Activated CD8-positive, alpha-beta memory T cell treated with anti-CD3 and anti-CD28 coated beads for 36 hours (primary cell): Measurements from ENCODE around the gene HAGHL. TPM values are rescaled to one million over a fixed set of nuclear protein-coding genes. Genes with fewer than 3 reads are reported as not detected.
"Not testable (repeated sequence)": the region's sequence is repeated elsewhere in the genome, so short reads cannot be mapped to it uniquely, and the experiment has no call there.

Experiments used
- CTCF ChIA-PET: fragments of 350-600 bp; sonication (Branson Sonifier 250); formaldehyde crosslinking; loops from one replicate; lab custom pipeline; 2021; ENCODE audit warnings: antibody characterized with exemption; lab: Charles Lee
- POLR2A ChIA-PET: fragments of 350-600 bp; sonication (Branson Sonifier 250); formaldehyde crosslinking; loops from one replicate; lab custom pipeline; 2021; ENCODE audit warnings: antibody characterized with exemption; lab: Charles Lee
- total RNA-seq, 2 experiments: library from RNA; stranded (reverse); gene quantifications; one replicate each; pipeline ENCODE4 v1.2.3, GENCODE V29; 2021

The HAGHL gene
- total RNA-seq, 2 experiments from 2014 or later: 29.0 to 31.5 TPM

DNA sequence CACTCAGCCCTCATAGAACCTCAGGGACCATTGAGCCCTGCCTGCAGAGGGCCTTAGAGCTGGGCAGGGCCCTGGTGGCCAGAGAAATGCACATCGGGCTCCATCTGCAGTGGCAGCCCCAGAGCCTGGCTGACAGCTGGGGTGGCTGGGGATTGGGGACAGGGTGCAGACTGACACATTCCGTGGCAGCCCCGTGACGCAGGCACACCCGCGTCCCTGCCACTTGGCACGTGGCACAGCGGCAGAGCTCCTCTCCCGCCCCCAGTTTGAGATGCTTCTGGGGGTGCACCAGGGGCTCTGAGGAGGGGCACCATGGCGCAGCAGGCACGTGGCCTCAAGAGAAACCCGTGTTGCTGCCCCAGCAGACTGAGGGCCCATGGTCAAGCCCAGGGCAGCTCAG lies 23.5 kb upstream of the HAGHL start:
- ChIA-PET POLR2A (interaction anchor here (0.6 kb wide), 1 partner anchor 53 kb away, joined by 3 read pairs; no protein-coding TSS in a partner anchor), CTCF (interaction anchor here (1.2 to 1.6 kb wide), 2 partner anchors 13 to 81 kb away, joined by 3 to 4 read pairs; partner anchors contain the start of gene WDR24)

DNA sequence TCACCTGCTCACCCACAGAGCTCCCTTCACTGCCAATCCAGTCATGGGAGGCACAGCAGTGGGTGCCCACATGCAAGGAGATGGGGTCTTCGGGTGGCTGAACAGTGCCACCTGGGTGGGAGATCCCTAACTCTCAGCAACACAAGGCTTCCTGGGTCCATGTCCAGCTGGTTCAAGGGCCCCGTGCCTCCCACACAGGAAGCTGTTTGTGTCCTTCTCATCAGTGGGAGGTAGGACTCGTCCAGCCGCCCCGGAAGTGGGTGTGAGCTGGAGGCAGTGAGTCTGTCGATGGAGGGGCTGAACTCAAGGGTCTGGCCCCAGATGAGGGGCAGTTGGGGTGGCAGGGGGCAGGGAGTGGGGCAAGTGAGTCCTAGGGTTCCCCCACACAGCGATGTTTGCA lies 22.9 kb upstream of the HAGHL start:
- CTCF ChIA-PET: interaction anchor here (0.8 kb wide), 1 partner anchor 8 kb away, joined by 3 read pairs; no protein-coding TSS in a partner anchor
- POLR2A ChIA-PET: interaction anchor here (0.6 kb wide), 1 partner anchor 53 kb away, joined by 3 read pairs; no protein-coding TSS in a partner anchor

DNA sequence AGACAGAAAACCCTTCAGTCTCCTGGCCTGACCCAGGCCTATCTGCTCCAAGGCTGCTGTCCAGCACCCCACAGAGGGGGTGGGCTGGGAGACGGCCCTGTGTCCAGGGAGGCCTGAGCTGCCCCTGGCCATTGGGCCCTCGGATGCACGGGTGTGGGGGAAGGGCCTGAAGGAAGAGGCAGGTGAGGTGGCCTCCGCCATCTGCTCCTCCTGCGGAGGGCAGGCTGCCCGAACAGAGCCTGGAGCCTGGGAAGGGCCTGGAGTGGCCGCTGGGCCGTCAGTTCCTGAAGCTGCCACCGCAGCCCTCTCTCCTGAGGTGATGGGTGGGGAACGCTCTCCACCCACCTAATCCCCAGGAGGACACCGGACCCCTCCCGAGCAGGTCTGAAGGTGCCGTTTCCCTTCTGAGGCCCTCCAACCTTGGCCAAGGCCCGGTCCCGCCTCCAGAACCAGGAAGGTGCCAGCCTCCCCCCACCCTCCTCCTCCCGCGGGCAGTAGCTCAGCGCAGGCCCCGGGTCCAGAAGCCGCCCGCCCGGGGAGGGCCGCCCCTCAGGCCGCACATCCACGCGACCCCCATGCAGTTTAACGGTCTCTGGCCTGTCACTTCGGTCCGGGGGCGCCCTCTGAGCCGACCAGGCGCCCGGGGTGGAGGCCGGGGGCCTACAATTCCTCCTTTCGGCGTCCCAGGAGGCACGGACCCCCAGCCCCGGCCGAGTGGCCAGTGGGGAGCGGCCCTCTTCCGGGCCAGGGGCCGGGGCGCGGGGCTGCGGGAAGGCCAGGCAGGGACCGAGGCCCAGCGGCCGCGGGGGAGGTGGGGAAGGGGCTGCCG lies 22.1 kb upstream of the HAGHL start:
- POLR2A ChIA-PET: no interaction called here
- CTCF ChIA-PET: interaction anchor here (0.8 kb wide), 1 partner anchor 7 kb away, joined by 3 read pairs; no protein-coding TSS in a partner anchor

DNA sequence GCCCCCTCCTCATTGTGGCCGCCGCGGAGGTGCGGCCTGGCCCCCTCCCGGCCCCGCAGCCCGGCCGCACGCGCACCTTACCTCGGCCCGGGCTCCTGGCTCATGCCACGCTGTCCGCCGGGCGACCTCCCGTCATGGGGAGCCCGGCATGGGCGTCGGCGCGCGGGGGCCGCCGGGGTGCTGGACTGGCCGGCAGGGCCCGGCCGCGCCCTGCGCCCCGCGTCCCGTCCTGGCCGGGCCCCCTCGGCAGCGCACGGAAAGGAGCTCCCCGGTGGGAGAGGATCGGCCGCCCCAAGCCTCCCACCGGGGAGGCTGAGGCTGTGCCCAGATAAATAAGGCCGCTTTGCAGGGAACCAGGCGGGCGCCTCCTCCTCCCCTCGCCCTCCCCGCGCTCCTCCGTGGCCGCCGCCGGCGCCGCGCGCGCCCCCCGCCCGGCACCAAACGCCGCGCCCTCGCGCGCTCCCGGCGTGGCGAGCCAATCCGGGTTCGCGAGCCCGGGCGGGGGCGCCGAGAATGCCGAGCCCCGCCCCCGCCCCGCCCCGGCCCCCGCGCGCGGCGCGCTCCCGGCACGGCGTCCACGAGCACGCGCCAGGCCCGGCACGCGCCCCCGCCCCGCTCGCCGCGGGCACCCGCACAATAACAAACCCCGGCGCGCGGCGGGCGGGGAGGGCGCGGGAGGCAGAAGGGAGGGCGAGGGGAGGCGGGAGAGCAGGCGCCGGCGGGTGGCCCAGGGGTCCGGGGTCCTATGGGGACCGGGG lies 21.3 kb upstream of the HAGHL start, which contains the start of gene FBXL16:
Gene FBXL16, minus strand, starts transcription at position 371 of the 758 bp plus-strand sequence. CDS start 8,396 bp downstream, outside the sequence.
- CTCF ChIA-PET: interaction anchor here (2.3 kb wide), 1 partner anchor 80 kb away, joined by 9 read pairs; no protein-coding TSS in a partner anchor
- POLR2A ChIA-PET: no interaction called here

DNA sequence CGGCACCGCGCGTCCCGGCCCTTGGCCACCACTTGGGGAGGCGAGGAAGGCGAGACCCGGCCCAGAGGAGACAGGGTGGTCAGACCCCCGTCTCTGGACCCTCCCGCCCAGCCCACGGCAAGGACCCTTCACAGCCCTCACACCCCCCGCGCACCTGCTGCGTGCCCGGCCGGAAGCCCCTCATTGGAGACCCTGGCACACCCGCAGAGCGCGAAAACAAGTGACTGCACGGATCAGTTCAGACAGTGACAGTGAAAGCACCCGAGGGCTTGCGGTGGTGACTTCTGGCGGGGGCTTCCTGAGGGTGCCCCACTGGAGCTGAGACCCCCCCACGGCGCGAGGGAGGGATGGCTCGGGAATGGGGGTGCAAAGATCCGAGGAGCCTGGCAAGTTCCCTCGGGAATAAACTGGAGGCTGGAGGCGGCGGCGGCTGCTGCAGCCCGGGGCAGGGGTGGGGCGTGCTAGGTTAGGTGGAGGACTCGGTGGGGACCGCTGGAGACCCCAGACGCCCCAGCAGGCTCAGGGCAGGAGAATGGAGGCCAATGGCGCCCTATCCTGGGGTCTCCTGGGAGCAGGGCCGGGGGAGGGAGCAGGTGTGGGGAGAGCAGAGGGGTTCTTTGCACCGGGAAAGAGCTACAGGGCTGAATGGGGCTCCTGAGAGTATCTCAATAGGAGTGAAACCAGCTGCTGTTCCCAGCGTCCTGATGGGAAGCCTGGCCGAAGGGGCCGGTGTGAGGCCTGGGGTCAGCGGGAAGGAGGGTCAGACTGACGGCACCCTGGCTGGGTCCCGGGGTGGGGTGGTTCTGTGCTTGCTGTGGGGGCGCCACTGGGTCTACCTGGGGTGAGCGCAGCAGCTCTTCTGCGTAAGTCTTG lies 20.5 kb upstream of the HAGHL start:
- ChIA-PET POLR2A (interaction anchor here (0.7 kb wide), 1 partner anchor 9 kb away, joined by 3 read pairs; no protein-coding TSS in a partner anchor), CTCF (interaction anchor here (2.3 kb wide), 1 partner anchor 79 kb away, joined by 9 read pairs; no protein-coding TSS in a partner anchor)

DNA sequence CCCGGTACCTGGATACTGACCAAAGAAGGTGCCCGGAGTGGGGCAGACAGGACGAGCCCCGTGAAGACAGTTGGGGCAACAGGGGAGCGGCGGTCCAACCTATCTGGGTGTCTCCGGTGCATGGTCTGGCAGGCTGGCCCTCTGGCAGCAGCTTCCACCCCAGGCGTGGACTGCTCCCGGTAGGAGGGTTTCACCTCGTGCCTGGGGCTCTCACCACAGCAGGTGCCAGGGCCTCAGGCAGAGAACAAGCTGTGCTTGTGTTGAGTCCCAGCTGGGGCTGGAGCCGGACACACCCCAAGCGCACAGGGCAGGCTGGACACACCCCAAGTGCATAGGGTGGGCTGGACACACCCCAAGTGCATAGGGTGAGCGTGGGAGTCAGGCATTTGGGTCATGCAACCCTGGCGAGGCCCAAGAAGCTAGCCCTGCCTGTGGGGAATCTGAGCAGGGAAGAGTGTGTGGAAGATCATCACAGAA lies 19.8 kb upstream of the HAGHL start:
- CTCF ChIA-PET: interaction anchor here (0.5 to 2.3 kb wide), 2 partner anchors 9 to 78 kb away, joined by 3 to 9 read pairs; no protein-coding TSS in a partner anchor
- POLR2A ChIA-PET: interaction anchor here (0.7 kb wide), 1 partner anchor 9 kb away, joined by 3 read pairs; no protein-coding TSS in a partner anchor

DNA sequence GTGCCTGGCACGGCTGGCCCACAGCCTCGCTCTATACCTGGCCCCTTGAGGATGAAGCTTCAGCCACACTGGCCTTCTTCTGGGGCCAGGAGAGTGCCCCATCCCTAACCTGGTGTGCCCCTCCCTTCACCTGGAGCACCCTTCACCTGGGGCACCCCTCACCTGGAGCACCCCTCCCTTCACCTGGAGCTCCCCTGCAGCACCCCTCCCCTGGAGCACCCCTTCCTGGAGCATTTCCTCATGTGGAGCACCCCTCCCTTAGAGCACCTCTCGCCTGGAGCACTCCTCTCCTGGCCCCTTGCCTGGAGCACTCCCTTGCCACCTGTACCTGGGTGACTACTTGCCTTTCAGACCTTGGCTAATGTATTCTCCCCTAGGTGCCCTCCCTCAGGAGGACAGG lies 18.9 kb upstream of the HAGHL start:
- ChIA-PET POLR2A (no interaction called here), CTCF (no interaction called here)

DNA sequence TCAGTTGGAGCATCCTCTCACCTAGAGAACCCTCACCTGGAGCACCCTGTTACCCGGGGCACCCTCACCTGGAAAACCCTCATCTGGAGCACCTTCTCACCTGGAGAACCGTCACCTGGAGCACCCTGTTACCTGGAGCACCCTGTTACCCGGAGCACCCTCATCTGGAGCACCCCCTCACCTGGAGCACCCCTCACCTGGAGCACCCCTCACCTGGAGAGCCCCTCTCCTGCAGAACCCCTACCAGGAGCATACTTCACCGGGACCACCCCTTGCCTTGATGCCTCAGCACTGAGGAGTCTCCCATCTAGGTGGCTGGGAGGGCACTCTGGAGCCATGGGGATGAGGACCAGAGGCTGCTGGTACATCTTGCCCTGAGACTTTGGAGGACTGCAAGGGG lies 17.9 kb upstream of the HAGHL start:
- ChIA-PET CTCF (interaction anchor here (3.0 kb wide), 1 partner anchor 76 kb away, joined by 19 read pairs; no protein-coding TSS in a partner anchor), POLR2A (no interaction called here)

DNA sequence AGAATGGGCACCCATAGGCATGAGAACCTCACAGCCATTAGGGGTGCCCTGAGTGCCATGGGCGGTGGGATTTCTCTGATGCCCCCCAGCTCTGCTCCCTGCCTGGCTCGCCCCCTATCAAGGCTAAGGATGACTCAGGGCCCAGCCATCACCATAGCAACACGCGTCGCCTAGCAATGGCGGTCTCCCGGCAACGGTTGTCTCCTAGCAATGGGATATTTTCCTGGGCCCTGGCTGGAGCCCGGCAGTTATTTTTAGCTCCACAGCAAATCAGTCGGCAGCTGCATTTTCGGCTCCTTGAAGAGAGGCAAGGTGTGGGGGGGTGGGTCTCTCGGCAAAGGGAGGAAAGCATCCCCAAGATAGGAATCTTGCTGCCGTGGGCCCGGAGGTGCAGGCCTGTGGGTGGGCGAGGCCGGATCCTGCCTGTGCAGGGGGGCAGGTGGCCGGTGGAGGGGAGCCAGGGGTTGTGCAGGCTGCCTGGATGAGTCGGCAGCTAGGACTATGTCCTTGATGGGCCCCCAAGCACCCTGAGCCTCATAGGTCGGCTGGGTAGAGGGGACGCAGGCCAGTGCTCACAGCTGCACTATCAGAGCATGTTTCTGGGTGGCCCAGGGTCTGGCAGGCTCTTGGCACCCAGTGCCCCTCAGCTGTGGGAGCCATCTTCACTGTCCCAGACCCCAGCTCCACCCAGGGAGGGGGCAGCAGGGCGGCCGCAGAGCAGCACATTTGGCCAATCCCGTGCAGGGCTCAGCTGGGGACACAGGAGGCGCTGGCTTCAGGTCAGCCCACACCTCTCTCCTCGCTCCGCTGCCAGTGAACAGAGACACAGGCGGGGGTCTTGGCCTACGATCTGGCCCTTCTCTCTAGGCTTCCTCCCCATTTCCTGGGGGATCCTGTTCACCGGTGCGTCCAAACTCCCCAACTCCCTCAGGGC lies 17.1 kb upstream of the HAGHL start:
- POLR2A ChIA-PET: no interaction called here
- CTCF ChIA-PET: interaction anchor here (0.8 to 3.0 kb wide), 6 partner anchors 8 to 80 kb away, joined by 3 to 19 read pairs (median 4); no protein-coding TSS in a partner anchor

DNA sequence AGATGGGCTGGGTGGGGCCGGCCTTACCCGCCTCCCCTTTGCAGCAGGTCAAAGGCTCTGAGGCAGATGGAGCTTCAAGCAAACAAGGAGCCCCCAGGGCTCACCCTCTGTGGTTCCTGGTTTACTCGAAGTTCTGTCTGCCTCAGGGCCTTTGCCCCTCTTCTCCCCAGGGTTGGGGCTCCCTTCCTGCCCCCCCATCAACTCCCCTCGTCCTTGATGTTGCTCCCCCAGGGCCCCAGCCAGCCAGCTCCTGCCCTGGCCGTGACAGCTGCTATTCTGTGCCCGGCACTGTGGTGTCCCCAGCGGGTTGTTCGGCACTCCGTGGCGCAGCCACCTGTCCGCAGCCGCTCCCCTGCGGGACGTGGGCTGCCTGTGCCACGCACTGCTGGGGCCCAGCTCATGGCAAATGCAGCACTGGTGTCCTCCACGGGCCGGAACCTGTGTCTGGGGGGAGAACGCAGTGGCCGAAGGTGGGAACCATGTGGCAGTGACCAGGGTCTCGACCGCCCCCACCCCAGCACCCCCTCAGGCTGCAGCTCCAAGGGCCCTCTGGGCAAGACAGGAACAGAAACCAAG lies 16.3 kb upstream of the HAGHL start:
- POLR2A ChIA-PET: no interaction called here
- CTCF ChIA-PET: interaction anchor here (0.8 to 3.0 kb wide), 6 partner anchors 9 to 77 kb away, joined by 3 to 19 read pairs (median 4); no protein-coding TSS in a partner anchor

DNA sequence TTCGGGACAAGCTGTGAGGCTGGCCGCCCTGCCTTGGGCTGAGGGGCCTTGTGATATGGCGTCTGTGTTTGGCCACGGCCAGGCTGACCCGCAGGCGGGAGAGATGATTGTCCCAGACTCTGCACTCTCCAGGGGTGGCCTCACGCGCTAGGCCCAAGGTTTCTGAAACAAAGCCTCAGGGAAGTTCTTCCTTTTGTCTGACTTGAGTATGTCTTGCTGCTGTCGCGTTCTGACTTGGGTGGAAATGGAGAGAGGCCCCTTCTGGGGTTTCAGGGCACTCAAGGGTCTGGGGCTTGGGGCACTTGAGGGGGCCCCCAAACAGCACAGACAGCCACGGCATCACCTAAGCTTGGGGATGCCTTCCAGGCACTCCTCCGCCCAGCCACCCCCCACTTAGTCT lies 15.8 kb upstream of the HAGHL start:
- POLR2A ChIA-PET: no interaction called here
- CTCF ChIA-PET: interaction anchor here (0.8 to 3.0 kb wide), 6 partner anchors 9 to 76 kb away, joined by 3 to 19 read pairs (median 5); partner anchors contain the start of gene WDR24

DNA sequence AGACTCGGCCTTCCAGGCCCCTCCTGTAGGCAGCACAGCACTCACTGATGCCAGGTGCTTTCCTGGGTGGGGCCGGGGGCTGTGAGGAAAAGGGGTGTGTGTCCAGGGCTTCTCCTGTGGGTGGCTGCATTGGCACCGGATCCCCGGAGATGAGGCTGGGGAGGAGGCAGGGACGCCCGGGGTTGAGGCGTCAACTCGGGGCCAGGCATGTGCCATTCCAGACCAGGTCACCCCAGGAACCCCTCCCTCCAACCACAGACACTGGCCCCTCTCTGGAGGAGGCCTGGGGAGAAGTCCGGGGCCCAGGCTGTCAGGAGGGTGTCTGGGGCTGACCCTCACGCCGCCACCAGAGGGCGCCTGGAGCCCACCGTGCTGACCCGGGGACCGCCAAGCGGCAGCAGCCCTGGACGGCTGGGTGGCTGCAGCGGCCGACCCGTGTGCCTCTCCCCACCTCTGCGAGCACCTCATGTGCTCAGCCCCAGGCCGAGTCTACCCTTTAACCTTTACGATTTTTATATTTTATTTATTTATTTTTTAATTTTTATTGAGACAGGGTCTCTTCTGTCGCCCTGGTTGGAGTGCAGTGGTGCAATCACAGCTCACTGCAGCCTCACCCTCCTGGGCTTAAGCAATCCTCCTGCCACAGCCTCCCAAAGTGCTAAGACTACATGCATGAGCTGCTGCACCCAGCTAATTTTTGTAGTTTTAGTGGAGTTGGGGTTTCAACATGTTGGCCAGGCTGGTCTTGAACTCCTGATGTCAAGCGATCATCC lies 15.2 kb upstream of the HAGHL start:
- CTCF ChIA-PET: interaction anchor here (0.6 to 4.5 kb wide), 22 partner anchors 8 to 887 kb away, joined by 3 to 26 read pairs (median 4); partner anchors contain the start of genes ANTKMT, CCDC78, CHTF18 and CIAO3

DNA sequence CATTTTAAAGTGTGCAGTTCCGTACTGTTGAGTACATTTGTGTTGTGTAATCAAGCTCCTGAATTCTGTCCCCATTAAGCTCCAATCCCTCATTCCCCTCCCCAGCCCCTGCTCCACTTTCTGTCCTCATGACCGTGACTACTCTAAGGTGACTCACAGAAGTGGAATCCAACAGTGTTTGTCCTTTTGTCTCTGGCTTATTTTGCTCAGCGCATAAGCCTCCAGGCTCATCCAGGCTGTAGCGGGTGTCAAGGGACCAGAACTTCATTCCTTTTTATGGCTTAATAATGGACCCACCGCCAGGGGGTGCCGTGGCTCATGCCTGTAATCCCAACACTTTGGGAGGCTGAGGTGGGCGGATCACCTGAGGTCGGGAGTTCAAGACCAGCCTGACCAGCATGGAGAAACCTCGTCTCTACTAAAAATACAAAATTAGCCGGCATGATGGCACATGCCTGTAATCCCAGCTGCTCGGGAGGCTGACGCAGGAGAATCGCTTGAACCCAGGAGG lies 14.1 kb upstream of the HAGHL start:
- POLR2A ChIA-PET: not testable (repeated sequence)
- CTCF ChIA-PET: interaction anchor here (0.7 to 4.5 kb wide), 19 partner anchors 8 to 91 kb away, joined by 3 to 26 read pairs (median 5); partner anchors contain the start of genes ANTKMT, CCDC78, CHTF18 and CIAO3

More for the DNA sequence above, 15.2 kb upstream of the HAGHL start:
- POLR2A ChIA-PET: no interaction called here

DNA sequence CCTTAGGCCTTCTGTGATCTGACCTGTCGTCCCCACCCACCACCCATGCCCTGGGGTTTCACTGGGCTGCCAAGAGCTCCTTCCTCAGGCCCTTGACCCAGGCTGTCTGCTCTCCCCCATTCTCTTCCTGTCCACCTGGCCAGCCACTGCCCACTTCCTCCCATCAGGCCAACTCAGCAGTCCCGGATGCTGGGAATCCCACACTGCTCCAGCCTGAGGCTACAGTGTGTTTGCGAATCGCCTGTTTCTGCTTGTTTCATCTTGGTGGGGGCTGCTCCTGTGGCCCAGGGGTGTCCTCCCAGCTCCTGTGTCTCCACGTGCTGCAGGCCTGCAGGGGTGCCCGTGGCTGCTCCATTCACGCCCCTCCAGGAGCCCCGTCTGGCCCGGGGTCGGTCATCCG lies 12.8 kb upstream of the HAGHL start:
- POLR2A ChIA-PET: interaction anchor here (0.6 to 1.8 kb wide), 2 partner anchors 71 to 993 kb away, joined by 6 read pairs; no protein-coding TSS in a partner anchor
- CTCF ChIA-PET: interaction anchor here (1.0 to 4.5 kb wide), 6 partner anchors 11 to 71 kb away, joined by 3 to 26 read pairs (median 10); partner anchors contain the start of genes CCDC78, CIAO3 and JMJD8
